Gastroesophageal sphincter (tissue), 4 donors: ENCODE data around the gene LRRC43. TPM values are rescaled to one million over a fixed set of nuclear protein-coding genes. Genes with fewer than 3 reads are reported as not detected.

ENCODE experiments used
- ATAC-seq: fragments of 150-250 bp; one replicate; pipeline ENCODE4 v1.9.1; 2016; ENCODE audit warnings: mild to moderate bottlenecking, moderate library complexity
- H3K27ac ChIP-seq, 4 donors: fragments of 200-600 bp; sonication (generic) in 3 of 4; 1 replicate in 3 of 4; 2 replicates in 1 of 4; pipeline ENCODE4 v1.5.1; 2016 to 2019
- H3K27me3 ChIP-seq: fragments of 200-600 bp; sonication (generic); one replicate; pipeline ENCODE4 v1.5.1; 2019
- H3K36me3 ChIP-seq, 2 donors: fragments of 200-600 bp; sonication (generic); one replicate each; pipeline ENCODE4 v1.5.1; 2019; ENCODE audit warnings: control low read depth in 1 of 2
- H3K4me1 ChIP-seq, 3 donors: fragments of 200-600 bp; sonication (generic); 1 replicate in 2 of 3; 2 replicates in 1 of 3; pipeline ENCODE4 v1.5.1; 2016 to 2019; ENCODE audit warnings: control low read depth in 2 of 3
- H3K4me3 ChIP-seq, 2 donors: fragments of 200-600 bp; sonication (generic); one replicate each; pipeline ENCODE4 v1.5.1; 2019; ENCODE audit warnings: mild to moderate bottlenecking in 1 of 2, moderate library complexity in 1 of 2
- H3K9me3 ChIP-seq, 3 donors: fragments of 200-600 bp; sonication (generic); one replicate each; pipeline ENCODE4 v1.5.1; 2017 to 2019; ENCODE audit warnings: control low read depth in 2 of 3
- EP300 ChIP-seq: sonication (generic); formaldehyde crosslinking; IDR thresholded peaks from one replicate; pipeline ENCODE4 v1.6.1; 2017; ENCODE audit warnings: antibody characterized with exemption, mild to moderate bottlenecking
- POLR2A ChIP-seq, 2 donors: fragments of 450-650 bp; IDR thresholded peaks; one replicate each; pipeline ENCODE4 v1.6.1; 2017; ENCODE audit warnings: antibody characterized with exemption in 2 of 2, mild to moderate bottlenecking in 2 of 2, moderate library complexity in 1 of 2
- POLR2AphosphoS5 ChIP-seq: sonication (generic); formaldehyde crosslinking; IDR thresholded peaks from one replicate; pipeline ENCODE4 v1.6.1; 2017; ENCODE audit warnings: antibody characterized with exemption
- WGBS, 2 donors: methylation state at CpG; one replicate each; pipeline ENCODE4 v1.1.5; 2018; ENCODE audit warnings: low coverage in 1 of 2; 5-methylcytosine and 5-hydroxymethylcytosine counted together
- total RNA-seq, 4 donors: library from RNA; depleted of rRNA; stranded (reverse); fragments of >200 nt; gene quantifications; one replicate each; pipeline ENCODE4 v1.1.0, GENCODE V29; 2016
- TF ChIP-seq, protein P1 (sequence below), 4 experiments: fragments of 200-600 bp in 2 of 4; fragments of 450-650 bp in 2 of 4; sonication (generic) in 1 of 4; IDR thresholded peaks; one replicate each; pipeline ENCODE4 v1.5.1; 2017 to 2019; ENCODE audit warnings: antibody characterized with exemption in 4 of 4, mild to moderate bottlenecking in 2 of 4, moderate library complexity in 2 of 4

Gene LRRC43
- total RNA-seq, 4 donors from 2014 or later: 1.5 to 9.8 (median 3.6) TPM

GRCh38 chr12:122152754-122153153 is 30.2 kb upstream of the LRRC43 start:
- peaks cover 0 to 8% (median 0%) of the 10 kb centered on the region in 3 donors for H3K4me1 ChIP-seq
- no peak for TF ChIP-seq POLR2AphosphoS5
- TF ChIP-seq POLR2A (IDR thresholded peaks at IDR 0.05): no peak
- TF ChIP-seq, protein P1, sequence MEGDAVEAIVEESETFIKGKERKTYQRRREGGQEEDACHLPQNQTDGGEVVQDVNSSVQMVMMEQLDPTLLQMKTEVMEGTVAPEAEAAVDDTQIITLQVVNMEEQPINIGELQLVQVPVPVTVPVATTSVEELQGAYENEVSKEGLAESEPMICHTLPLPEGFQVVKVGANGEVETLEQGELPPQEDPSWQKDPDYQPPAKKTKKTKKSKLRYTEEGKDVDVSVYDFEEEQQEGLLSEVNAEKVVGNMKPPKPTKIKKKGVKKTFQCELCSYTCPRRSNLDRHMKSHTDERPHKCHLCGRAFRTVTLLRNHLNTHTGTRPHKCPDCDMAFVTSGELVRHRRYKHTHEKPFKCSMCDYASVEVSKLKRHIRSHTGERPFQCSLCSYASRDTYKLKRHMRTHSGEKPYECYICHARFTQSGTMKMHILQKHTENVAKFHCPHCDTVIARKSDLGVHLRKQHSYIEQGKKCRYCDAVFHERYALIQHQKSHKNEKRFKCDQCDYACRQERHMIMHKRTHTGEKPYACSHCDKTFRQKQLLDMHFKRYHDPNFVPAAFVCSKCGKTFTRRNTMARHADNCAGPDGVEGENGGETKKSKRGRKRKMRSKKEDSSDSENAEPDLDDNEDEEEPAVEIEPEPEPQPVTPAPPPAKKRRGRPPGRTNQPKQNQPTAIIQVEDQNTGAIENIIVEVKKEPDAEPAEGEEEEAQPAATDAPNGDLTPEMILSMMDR (IDR thresholded peaks at IDR 0.05): no peak
- no peak for TF ChIP-seq EP300
- no peaks in the 10 kb centered on the region for H3K9me3 ChIP-seq
- H3K27ac ChIP-seq: no peak overlapping the region
- ATAC-seq: no peak
- H3K27me3 ChIP-seq: no peaks in the 10 kb centered on the region
- H3K4me3 ChIP-seq: no peak overlapping the region
- H3K36me3 ChIP-seq: no peaks in the 10 kb centered on the region
- WGBS, 2 donors: 70 to 85% methylated on average over 5 to 9 of the region's 9 CpGs

DNA sequence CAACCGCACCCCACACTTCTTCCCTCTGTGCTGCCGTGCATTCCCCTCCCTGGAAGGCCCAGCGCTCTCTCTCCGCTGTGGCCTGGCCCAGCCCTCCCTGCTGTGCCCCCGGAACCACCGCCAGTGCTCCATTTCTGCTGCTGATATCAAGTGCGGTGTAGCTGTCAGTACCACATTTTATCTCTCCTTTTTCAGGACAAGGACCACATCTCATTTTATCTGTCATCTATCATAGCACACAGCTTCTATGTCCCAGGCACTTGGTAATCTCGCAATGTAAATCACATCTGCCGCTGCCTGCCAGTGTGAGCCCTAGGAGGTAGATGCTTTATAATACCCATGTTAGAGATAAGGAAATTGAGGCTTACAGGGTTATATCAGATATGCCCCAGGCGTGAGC is 27.2 kb upstream of the LRRC43 start:
- WGBS, 2 donors: 72 to 86% methylated on average over 9 to 10 of the region's 10 CpGs
- no peaks in the 10 kb centered on the region for H3K36me3 ChIP-seq
- H3K4me3 ChIP-seq: no peak overlapping the region
- H3K9me3 ChIP-seq: no peaks in the 10 kb centered on the region
- TF ChIP-seq, protein P1 (IDR thresholded peaks at IDR 0.05): no peak
- TF ChIP-seq POLR2AphosphoS5 (no peak), EP300 (no peak), POLR2A (IDR thresholded peaks at IDR 0.05) (no peak)
- no peaks in the 10 kb centered on the region for H3K27me3 ChIP-seq
- H3K27ac ChIP-seq: no peak overlapping the region
- no peak for ATAC-seq
- H3K4me1 ChIP-seq: no peaks in the 10 kb centered on the region

GRCh38 chr12:122158700-122159285 is 24.1 kb upstream of the LRRC43 start:
- TF ChIP-seq POLR2AphosphoS5 (no peak), EP300 (no peak), POLR2A (IDR thresholded peaks at IDR 0.05) (no peak)
- TF ChIP-seq, protein P1 (IDR thresholded peaks at IDR 0.05): no peak
- H3K27me3 ChIP-seq: no peaks in the 10 kb centered on the region
- no peak overlapping the region for H3K4me3 ChIP-seq
- no peaks in the 10 kb centered on the region for H3K9me3 ChIP-seq
- 80% methylated on average over 6 to 7 of the region's 7 CpGs for WGBS, 2 donors
- no peak overlapping the region for H3K27ac ChIP-seq
- ATAC-seq: no peak
- no peaks in the 10 kb centered on the region for H3K4me1 ChIP-seq
- no peaks in the 10 kb centered on the region for H3K36me3 ChIP-seq

DNA sequence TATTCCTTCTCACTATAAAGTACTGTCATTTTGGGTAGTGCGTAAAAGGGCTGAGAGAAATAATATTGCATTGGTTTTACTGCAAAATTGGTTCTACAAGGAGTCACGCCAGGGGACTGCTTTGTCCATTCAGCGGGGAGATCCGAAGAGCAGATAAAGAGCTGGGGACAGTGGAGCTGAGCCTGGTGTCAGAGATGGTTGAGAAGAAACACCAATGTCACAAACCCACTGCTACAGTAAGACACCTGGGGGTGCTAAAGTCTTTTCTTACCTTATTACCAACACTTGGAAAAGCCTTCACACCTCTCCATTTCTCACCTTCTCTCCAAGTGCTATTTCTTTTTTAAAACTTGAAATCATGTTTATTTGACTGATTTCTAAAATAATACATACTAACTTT is 23.0 kb upstream of the LRRC43 start:
- H3K27me3 ChIP-seq: no peaks in the 10 kb centered on the region
- TF ChIP-seq POLR2A (IDR thresholded peaks at IDR 0.05): no peak
- no peak for TF ChIP-seq POLR2AphosphoS5
- TF ChIP-seq, protein P1 (IDR thresholded peaks at IDR 0.05): no peak
- no peak for TF ChIP-seq EP300
- H3K27ac ChIP-seq: no peak overlapping the region
- no peaks in the 10 kb centered on the region for H3K9me3 ChIP-seq
- 60 to 61% methylated on average over 4 of the region's 4 CpGs for WGBS, 2 donors
- H3K36me3 ChIP-seq: no peaks in the 10 kb centered on the region
- ATAC-seq: no peak
- H3K4me1 ChIP-seq: no peaks in the 10 kb centered on the region
- no peak overlapping the region for H3K4me3 ChIP-seq

DNA sequence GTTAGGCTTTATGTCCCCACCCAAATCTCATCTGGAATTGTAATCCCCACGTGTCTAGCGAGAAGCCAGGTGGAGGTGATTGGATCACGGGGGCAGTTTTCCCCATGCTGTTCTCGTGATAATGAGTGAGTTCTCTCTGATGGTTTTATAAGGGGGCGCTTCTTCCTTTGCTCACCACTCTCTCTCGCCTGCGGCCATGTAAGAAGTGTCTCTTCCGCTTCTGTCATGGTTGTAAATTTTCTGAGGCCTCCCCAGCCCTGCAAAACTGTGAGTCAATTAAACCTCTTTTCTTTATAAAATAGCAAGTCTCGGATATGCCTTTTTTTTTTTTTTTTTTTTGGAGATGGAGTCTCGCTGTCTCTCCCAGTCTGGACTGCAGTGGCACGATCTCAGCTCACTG is 22.2 kb upstream of the LRRC43 start:
- Histone ChIP-seq H3K9me3 (no peaks in the 10 kb centered on the region), H3K4me1 (no peaks in the 10 kb centered on the region), H3K4me3 (no peak overlapping the region), H3K27me3 (no peaks in the 10 kb centered on the region), H3K36me3 (no peaks in the 10 kb centered on the region), H3K27ac (no peak overlapping the region)
- 69 to 75% methylated on average over 7 to 9 of the region's 11 CpGs for WGBS, 2 donors
- TF ChIP-seq POLR2A (IDR thresholded peaks at IDR 0.05) (no peak), POLR2AphosphoS5 (no peak), EP300 (no peak)
- no peak for ATAC-seq
